GM21723 (cell line): ENCODE measurements around the gene ARL6IP6.
A peak's percentile ranks its signal among the peaks of the same experiment; 100 is the strongest.
"Not testable (repeated sequence)": the region's sequence is repeated elsewhere in the genome, so short reads cannot be mapped to it uniquely, and the experiment has no call there.

Experiments used
- ATAC-seq: cut with Tn5 transposase; IDR thresholded peaks from one replicate; pipeline ENCODE4 v1.9.1; 2021; ENCODE audit warnings: mild to moderate bottlenecking, moderate library complexity; ENCODE audit not compliant: unreplicated experiment

The ARL6IP6 gene

DNA sequence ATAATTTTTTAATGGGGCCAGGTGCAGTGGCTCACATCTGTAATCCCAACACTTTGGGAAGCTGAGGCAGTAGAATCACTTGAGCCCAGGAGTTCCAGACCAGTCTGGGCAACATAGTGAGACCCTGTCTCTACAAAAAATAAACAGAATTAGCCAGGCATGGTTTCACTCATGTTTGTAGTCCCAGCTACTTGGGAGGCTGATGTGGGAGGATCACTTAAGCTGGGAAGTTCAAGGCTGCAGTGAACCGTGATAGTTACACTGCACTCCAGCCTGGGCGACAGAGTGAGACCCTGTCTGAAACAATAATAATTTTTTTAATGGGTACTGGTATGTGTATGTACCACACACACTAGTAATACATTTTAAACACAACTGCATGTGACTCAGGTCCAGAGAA lies 2.4 kb downstream of the ARL6IP6 start:
- ATAC-seq: no peak

DNA sequence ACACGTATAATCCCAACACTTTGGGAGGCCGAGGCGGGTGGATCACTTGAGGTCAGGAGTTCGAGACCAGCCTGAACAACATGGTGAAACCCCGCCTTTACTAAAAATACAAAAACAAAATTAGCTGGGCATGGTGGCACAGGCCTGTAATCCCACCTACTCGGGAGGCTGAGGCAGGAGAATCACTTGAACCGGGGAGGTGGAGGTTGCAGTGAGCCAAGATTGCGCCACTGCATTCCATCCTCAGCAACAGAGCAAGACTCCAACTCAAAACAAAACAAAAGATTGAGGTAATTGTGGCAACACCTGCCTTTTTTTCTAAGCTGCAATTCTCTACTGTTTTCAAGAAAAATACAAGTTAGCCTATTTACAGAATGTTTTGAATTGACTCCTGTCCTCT lies 4.2 kb downstream of the ARL6IP6 start:
- ATAC-seq: not testable (repeated sequence)

GRCh38 chr2:152723918-152724317 lies 5.5 kb downstream of the ARL6IP6 start:
- no peak for ATAC-seq

DNA sequence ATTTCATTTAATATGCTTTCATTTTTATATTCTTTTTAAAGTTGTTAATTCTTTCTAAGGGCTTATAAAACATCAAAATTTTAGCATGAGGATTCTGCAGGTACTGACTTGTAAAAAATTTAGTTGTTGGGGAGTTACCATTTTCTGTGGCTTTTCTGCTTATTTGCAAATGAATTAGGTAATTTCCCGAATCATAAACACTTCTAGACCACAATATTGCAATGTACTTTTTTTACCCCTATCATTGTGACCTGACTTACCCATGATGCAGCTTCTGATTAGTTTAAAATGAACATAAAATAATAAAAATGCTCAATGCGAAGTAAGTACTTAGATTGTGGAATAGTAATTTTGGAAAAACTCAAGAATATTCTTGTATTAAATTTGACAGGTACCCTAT lies 11.4 kb downstream of the ARL6IP6 start:
- no peak for ATAC-seq

GRCh38 chr2:152730591-152731333 lies 12.3 kb downstream of the ARL6IP6 start:
- ATAC-seq: peak; percentile 62

- not testable (repeated sequence) for ATAC-seq
Measured at GRCh38 chr2:152737509-152737908, 19.1 kb downstream of the ARL6IP6 start.

DNA sequence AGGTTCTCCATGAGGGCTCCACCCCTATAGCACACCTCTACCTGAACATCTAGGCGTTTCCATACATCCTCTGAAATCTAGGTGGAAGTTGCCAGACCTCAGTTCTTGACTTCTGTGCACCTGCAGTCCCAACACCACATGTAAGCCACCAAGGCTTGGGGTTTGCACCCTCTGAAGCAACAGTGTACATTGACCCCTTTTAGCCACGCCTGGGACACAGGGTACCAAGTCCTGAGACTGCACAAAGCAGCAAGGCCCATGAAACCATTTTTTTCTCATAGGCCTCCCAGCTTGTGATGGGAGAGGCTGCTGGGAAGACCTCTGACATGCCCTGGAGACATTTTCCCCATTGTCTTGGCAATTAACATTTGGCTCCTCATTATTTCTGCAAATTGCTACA lies 20.0 kb downstream of the ARL6IP6 start:
- no peak for ATAC-seq

DNA sequence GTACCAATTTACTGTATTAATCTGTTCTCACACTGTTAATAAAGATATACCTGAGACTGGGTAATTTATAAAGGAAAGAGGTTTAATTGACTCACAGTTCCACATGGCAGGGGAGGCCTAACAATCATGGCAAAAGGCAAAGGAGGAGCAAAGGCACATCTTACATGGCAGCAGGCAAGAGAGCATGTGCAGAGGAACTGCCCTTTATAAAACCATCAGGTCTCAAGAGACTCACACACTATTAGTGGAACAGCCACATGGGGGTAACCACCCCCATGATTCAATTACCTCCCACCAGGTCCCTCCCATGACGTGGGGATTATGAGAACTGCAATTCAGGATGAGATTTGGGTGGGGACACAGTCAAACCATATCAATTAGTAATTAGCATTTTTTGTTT lies 21.3 kb downstream of the ARL6IP6 start:
- ATAC-seq: not testable (repeated sequence)

DNA sequence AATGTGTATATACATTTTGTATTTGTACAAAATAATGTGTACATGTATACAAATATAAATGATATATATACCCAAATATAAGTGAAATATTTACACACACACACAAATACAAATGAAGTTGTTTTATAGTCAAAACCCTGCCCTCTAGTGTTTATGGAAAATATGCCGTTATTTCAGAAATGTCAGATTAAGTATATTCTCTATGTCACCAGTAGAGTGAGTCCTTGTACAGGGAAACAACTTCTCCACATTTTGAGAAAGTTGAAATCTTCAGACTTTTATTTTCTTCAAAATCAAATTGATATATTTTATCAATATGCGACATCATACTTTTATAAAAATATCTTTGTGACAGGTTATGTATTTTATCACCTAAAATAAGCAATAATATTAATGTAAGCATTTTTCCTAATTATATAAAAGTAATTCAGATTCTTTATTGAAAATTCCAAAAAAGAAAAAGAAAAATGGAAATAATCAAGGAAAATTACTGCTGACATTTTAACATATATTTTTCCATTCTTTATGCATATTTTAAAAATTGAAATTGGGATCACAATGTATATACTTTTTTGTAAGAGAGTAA lies 22.4 kb downstream of the ARL6IP6 start:
- ATAC-seq: peak; percentile 81

DNA sequence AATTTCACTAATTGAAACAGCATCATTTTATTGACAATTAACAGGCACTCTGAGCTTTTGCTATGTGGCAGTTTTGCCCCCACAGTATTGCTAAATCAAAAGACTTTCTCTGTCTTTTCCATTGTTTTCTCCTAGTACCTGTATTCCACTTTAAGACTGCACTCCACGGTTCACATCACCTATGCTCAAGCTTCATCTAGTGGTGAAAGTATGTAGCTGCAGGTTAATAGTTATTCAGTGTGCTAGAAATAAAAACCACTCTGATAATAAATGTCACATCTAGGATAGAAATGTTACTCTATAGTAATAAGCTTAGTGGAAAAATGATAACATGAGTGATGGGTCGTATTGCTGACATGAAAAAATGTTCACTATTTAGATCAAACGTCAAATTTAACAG lies 24.6 kb downstream of the ARL6IP6 start:
- peak; percentile 53 for ATAC-seq

GRCh38 chr2:152747751-152748150 lies 29.3 kb downstream of the ARL6IP6 start:
- not testable (repeated sequence) for ATAC-seq

GRCh38 chr2:152755029-152755428 lies 36.6 kb downstream of the ARL6IP6 start:
- no peak for ATAC-seq

DNA sequence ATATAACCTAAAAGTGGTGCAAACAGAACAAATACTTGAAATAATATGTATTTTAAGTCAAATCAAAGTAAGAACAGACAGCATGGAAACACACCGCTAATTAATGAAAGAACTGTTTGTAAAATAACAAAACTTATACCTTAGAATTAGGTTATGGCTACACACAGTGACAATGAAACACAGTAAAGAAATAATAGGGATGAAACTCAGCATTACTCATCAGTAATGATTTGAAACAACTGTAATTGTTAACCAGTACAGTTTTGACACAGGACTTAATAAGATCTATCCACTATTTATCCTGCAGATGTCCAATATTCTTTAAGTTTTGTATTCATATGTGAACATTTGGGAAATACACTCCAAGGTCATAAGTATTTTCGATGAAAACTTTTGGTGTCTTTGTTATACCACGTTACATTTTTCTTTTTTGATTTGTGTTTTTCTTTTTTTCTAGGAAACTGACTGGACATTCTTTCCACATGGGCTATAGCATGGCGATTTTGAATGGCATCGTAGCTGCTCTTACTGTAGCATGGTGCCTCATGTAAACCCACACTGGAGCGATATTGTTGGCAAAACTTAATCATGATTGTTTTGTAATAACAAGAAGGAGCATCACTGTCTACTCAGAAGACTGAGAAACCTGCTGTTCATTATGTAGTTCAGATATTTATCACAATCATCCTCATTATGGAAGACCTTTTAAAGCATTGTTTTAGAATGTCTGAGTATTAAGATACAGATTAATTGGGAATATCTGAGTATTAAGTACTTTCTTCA lies 41.1 kb downstream of the ARL6IP6 start:
- ATAC-seq: no peak

DNA sequence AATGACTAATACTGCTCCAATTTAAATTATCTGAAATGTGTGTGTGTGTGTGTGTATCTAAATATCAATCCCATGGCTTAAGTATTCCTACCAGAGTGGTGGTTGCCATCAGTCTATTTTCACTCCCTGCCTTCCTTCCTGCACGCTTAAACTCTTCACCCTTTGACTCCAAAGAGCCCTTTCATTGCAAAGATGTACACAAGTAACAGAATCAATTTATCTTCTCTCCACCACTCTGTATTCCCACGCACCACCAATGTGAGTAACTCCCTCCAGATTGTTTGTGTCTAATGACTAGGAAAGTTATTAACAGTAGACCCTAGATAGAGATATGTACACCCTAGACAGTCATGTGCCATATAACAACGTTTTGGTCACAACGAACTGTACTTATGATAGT lies 42.8 kb downstream of the ARL6IP6 start:
- no peak for ATAC-seq

GRCh38 chr2:152762202-152762601 lies 43.8 kb downstream of the ARL6IP6 start:
- ATAC-seq: no peak

DNA sequence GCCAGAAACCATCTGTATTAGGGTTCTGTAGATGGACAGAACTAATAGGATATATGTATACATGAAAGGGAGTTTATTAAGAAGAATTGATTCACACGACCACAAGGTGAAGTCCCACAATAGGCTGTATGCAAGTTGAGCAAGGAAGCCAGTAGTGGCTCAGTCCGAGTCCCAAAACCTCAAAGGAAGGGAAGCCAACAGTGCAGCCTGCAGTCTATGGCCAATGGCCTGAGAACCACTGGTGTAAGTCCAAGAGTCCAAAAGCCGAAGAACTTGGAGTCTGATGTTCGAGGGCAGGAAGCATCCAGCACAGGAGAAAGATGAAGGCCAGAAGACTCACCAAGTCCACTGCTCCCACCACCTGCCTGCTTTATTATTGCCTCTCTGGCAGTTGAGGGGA lies 44.8 kb downstream of the ARL6IP6 start:
- ATAC-seq: not testable (repeated sequence)

GRCh38 chr2:152763651-152764050 lies 45.2 kb downstream of the ARL6IP6 start:
- ATAC-seq: no peak

DNA sequence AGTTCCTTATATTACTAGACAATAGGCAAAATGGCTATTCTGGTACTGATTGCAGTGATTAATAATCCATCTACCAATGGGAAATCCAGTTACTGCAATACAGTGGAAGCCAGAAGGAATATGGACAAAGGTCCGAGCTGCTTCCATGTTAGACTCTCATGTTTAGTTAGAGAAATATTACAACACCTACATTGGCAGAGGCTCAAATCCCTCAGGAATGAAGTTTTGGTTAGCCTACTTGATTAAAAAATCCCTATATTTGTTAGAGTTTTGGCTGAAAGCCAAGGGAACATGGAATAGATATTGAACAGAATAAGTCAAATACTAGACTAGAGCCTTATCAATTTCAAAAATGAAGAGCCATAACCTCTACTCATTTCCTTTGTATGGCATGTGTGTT lies 48.5 kb downstream of the ARL6IP6 start:
- ATAC-seq: no peak

- ATAC-seq: no peak
Measured at GRCh38 chr2:152781175-152781574, 62.8 kb downstream of the ARL6IP6 start.

DNA sequence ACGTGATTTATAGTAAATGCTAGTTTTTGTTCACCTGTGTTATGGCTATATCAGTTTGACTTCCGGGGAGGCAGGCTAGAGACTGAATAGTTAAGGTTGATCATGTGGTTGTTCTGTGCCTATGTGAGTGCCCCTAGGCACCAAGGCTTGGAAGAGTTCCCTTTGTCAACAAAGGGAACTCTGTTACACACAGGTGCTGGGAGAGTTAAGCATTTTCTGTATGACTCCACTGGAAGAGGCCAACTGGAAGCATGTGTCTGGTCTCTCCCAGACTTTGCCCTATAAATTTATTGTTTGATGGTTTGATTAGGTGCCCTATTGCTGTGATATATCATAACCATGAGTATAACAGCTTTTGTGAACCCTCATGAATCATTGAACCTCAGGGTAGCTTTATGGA lies 63.8 kb downstream of the ARL6IP6 start:
- no peak for ATAC-seq

DNA sequence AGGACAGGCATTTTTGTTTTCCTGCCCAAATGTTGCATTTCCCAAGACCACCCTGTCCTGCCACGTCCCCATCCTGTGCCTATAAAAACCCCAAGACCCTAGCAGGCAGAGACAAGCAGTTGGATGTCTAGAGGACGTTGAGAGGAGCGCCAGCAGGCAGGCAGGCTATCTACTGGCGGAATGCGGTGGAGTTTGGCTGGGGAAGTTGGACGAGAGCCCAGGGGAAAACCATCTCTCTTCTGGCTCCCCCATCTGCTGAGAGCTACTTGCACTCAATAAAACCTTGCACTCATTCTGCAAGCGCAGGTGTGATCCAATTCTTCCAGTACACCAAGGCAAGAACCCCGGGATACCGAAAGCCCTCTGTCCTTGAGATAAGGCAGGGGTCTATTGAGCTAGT lies 72.5 kb downstream of the ARL6IP6 start:
- no peak for ATAC-seq

GRCh38 chr2:152791979-152792378 lies 73.6 kb downstream of the ARL6IP6 start:
- no peak for ATAC-seq
